ENCODE measurements around the gene RMRP.

Gene RMRP

GRCh38 chr9:35657546-35658136 is at the start of gene RMRP:
Gene RMRP (minus strand): TSS chr9:35658019.
- DNase-seq (ENCODE audit: low spot score), result peak; percentile 96

- DNase-seq (ENCODE audit: low spot score), result no peak
Measured at GRCh38 chr9:35706951-35707350, 49.1 kb upstream of the RMRP start.

DNA sequence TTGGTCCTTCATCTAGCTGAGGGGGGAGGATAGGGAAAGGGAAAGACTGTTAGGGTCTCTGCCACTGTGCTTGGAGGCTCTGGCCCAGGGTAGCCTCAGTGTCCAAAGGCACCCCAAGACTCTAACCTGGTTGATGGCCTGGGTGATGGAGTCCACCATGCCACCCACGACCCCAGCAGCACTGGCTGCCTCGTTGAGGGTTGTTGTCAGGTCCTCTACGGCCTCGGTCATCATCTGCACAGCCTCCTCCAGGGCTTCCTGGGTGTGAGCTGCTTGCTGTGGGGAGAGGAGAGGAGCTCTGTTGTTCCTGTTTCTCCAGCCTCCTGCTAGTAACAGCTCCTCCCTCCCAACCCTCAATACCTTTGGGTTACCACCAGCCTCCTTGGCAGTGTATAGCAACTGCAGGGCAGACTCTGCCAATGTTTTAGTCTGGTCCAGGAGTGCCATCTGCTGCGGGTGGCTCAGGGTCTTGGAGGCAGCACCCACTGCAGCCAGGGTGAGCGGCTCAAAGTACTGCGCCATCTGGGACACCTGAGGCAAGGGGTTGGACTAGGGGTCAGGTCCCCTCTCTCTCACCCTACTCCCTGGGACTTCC is 48.1 kb upstream of the RMRP start:
- no peak for DNase-seq (ENCODE audit: low spot score)

DNA sequence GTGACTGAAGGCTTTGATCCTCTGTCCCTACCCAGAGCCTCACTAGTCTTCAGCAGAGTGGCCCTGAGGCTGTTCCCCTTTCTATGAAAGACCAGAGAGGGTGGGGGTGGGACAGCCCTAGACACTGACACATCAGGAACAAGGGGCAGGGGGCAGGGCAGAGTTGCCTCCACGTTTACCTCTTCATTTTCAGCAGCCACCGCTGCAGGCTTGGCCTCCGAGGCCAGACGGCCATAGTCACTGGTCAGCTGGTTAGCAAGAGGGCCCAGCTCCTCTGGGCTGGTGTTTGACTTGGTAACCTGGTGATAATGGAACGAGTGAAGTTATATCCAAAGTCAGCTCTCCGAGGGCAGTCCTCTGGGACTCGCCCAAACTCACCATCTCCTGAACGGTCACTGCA is 47.6 kb upstream of the RMRP start:
- DNase-seq (ENCODE audit: low spot score), result no peak

- no peak for DNase-seq (ENCODE audit: low spot score)
Measured at GRCh38 chr9:35703906-35704672, 46.3 kb upstream of the RMRP start.

DNA sequence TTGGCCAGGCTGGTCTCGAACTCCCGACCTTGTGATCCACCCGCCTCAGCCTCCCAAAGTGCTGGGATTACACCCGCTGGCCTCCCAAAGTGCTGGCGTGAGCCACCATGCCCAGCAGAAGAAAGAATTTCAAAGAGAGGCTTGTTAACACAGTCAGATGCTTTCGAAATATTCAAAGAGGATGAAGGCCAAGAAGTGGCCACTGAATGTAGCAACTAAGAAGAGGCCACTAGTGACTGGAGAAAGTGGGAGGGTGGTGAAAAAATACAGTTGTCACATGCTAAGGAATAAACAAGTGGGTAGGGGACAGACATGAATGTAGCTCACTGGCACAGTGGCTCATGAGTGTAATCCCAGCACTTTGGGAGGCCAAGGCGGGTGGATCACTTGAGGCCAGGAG is 44.9 kb upstream of the RMRP start:
- DNase-seq (ENCODE audit: low spot score), result no peak

DNA sequence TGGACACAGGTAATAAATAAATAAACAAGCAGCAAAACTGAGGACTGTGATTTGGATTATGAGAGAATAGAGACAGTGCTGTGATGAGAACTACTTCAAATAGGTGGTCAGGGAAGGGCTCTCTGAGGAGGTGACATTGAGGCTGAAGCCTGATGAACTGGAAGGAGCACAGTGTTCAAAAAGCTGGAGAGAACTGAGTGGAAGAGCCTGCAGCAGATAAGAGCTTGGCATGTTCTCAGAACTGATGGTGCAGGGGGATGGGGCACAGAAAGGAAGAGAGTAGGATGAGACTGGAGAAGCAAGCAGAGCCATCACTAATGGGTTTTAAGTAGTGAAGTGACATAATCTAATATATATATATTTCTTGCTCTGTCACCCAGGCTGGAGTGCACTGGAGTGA is 43.1 kb upstream of the RMRP start:
- DNase-seq (ENCODE audit: low spot score), result no peak

GRCh38 chr9:35700031-35700430 is 42.2 kb upstream of the RMRP start:
- DNase-seq (ENCODE audit: low spot score), result no peak

- no peak for DNase-seq (ENCODE audit: low spot score)
Measured at GRCh38 chr9:35698231-35698630, 40.4 kb upstream of the RMRP start.

GRCh38 chr9:35697486-35697885 is 39.7 kb upstream of the RMRP start:
- no peak for DNase-seq (ENCODE audit: low spot score)

DNA sequence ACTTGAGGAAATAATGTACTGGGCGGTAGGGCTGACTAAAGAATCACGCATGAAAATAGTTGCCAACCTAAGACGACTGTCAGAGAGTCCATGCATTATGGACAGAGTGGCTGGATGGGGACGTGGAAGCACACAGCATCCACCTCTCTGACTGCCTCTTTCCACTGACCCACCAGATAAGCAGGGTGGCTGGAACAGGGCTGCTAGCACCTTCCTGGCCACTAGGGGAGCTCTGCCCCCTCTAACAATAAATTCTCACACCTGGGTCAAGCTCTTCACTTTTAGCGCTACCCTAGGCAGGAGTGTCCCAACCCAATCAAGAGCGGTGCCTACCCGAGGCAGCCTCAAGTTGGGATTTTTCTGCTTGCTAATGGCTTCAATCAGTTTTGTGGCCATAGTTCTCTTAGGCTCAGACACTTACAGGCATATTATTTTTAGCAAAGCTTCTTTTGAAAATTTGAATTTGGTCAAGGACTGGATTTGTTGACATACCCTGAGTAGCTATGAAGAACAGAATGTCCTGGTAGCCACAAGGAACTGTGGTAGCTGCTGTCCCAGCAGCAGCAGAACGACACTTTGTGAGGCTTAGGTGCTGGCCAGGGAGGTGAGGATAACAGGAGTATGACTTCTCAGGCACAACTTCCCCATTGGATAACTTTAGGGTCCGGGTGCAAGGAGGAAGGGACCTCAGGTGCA is 38.8 kb upstream of the RMRP start:
- DNase-seq (ENCODE audit: low spot score), result peak; percentile 58

- DNase-seq (ENCODE audit: low spot score), result no peak
Measured at GRCh38 chr9:35695943-35696401, 38.2 kb upstream of the RMRP start.

DNA sequence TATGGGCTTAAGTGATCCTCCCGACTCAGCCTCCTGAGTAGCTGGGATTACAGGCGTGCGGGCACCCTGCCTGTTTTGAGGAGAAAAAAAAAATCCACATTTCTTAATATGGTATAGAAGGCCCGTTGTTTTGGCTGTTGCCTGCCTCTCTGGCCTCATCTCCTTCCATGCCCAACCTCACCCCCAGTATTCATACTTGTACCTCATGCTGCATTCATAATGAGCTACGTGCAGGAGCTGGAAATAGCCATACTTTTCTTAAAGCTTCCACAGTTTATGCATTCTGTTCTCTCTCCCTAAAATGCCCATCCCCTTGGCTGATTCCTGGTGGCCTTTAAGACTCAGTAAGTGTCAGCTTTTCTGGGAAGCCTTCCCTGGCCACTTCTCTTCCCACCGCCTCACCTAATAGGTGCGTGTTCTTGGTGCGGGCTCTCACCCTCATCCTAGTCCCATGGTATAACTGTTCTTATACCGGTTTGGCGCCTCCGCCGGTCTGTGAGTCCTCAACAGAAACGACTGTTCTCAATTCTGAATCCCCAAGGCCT is 34.0 kb upstream of the RMRP start:
- DNase-seq (ENCODE audit: low spot score), result no peak

DNA sequence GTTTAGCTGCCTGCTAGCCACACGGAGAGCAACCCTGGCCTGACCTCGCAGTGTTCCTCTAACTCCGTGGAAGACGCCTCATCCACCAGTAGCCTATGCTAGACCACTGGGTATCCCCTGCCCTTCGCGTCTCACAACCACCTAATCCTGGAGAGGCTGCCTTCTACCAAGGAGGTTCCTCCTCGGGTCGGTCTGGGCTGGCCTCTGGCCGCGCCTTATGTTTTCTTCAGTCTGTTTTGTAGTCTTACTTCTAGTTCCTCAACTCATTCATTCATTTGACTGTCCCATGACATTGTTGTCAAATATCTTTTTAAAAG is 33.5 kb upstream of the RMRP start:
- no peak for DNase-seq (ENCODE audit: low spot score)

DNA sequence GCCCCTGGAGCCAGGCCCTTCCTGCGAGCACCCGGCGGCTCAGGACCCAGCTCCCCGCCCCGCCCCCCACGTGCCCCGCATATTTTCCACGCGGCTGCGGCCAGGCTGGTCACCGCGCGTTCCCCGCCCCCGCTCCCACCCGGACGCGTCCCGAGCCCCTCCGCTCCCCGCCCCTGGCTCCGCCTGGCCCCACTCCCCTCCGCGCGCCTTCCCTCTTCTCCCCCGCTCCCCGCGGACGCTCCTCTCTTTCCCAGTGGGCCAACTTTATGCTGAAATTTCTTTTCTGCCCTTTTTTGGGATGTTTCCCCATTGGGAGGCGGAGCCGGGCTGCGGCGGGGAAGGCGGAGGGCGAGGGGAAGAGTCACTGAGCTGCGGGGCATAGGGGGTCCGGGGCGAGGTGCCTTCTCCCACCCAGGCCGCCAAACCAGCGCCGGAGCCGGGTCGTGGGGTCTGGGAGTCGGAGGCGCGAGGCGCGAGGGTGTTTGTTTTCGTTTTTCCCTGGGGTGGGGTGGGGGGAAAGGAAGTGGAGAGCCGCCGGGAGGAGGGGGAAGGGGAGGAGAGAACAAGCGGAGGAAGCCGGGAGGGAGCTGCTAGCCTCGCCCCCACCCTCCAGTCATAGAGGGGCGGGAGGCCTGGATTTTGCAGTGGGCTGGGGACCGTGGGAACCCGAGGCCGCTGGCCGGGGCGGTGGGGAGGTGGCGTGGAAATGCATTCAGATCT is 33.0 kb upstream of the RMRP start:
- DNase-seq (ENCODE audit: low spot score), result peak; percentile 79

- DNase-seq (ENCODE audit: low spot score), result no peak
Measured at GRCh38 chr9:35690294-35690613, 32.4 kb upstream of the RMRP start.

DNA sequence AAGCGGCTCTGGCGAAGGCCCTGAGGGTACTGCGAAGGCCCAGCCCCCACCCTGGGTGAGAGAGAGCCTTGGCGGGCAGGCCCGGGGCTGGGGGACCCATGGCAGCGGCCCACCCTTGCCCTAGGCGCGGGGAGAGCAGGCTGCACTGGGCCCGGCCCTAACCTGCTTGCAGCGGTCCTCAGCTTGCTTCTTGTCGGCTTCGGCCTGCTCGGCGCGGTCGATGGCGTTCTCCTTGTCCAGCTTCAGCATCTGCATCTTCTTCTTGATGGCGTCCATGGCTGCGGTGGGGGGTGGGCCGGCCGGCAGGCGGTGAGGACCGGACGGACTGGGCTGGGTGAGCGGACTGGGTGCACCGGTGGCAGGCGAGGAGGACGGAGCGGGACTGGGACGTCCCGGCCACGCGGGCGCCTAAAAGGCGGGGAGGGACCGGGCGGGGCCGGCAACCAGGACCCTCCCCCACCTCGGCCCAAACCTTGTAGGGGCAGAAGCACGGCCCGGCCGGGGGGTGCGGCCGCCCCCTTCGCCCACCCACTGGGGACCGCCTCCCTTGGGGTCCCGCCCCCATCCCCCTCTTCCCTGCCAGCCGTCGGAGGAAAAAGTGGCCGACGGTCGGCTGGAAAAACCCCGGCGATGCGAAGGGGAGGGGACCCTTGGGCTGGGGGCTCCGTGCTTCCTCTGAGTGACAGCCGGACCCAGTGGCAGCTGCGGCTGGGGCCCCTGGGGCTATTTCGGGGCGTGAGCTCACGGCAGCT is 31.9 kb upstream of the RMRP start, which contains the start of gene TPM2:
Gene TPM2 (minus strand): TSS at position 384 of the 752 bp plus-strand sequence. CDS start 108 bp downstream, at position 276.
- peak; percentile 83 for DNase-seq (ENCODE audit: low spot score)

DNA sequence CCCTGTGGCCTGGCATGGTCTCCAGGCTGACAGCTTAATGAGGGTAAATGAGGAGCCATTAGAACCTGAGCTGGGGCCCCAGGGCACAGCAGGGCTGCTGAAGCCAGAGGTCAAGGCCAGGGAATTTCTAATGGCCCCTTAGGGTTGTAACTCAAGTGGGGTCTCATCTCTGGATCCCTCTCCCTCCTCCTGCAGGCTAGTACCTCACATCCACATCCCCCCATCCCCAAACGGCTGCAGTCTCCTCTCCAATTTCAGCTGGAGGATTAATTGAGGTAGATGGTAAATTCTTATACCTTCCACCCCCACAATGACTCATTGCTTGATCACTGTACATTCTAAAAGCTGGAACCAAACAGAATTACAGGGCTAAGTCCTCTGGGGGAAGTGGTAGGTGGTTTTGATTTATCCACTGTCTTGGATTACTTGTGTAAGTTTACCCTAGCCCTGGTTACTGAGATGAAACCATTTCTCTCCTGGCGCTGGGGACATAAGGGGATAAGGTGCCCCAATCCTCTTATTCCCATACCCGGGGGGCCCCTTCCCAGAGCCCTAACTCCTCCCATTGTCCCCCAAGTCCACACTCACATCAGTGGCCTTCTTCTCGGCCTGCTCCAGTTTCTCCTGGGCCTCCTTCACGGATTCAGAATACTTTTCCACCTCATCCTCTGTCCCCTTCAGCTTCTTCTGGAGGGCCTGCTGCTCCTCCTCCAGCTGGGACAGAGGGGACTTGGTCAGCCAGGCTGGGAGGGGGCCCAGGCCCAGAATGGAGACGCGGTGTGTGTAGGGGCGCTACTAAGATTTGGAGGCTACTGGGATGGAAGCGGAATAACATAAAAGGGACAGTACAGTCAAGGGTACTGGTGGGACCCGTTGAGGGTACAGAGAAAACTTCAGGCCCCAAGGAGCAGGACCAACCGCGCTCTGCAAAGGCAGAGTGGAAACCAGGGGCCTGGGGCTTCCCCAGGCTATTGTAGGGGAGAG is 31.0 kb upstream of the RMRP start:
- DNase-seq (ENCODE audit: low spot score), result no peak

DNA sequence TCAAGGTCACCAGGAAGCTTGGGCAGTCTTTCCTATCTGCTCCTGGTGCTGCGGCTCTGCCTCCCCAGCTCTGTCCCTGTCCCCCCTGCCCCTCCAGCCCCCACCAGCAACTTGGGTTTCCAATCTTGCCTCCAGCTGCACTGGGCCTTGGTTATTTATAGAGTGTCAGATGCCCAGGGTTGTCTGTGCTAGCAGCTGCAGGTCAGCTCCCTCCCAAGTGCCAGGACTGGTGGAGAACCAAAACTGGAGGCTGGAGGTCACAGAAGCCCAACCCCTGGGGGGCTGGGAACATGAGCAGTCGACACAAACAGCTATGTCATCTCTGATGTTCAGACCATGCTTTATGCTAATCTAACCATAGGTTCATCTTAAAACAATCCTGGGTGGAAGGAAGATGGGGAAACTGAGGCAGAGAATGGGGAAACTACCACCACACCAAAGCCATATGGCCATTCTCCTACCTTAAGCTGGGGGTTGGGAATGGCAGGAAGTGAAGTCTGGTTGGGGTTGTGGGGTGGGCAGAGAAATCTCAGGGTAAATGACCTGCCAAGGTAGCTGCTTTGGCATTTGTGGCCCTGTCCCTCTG is 30.2 kb upstream of the RMRP start:
- no peak for DNase-seq (ENCODE audit: low spot score)

- DNase-seq (ENCODE audit: low spot score), result no peak
Measured at GRCh38 chr9:35687306-35687705, 29.5 kb upstream of the RMRP start.

Data from ecto neural progenitor cell (in vitro differentiated cells).